Measurements from ENCODE around the gene GHR. TPM values are rescaled to one million over a fixed set of nuclear protein-coding genes. Genes with fewer than 3 reads are reported as not detected.
A peak's percentile ranks its signal among the peaks of the same experiment; 100 is the strongest.

Gene GHR
- total RNA-seq, 1 donor from 2014 or later: 2.4 TPM

DNA sequence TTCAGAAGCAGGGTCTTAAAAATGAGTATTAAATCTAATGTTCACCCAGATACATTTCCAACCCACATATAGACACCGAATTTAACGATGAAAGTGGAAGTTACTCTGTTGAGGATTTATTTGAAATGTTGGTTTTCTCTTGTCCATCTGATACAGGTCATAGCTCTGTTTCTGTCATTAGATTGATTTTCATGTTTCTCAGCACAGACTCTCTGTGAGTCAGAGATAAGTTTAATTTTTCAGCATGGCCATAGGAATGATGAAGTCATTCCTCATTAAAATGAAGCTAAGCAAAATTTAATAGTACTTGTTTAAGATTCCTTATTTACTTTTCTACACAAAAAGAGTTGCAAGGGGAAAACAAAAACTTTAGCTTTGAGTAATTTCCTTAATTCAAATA is 38.8 kb downstream of the GHR start:
- ATAC-seq: no peak

DNA sequence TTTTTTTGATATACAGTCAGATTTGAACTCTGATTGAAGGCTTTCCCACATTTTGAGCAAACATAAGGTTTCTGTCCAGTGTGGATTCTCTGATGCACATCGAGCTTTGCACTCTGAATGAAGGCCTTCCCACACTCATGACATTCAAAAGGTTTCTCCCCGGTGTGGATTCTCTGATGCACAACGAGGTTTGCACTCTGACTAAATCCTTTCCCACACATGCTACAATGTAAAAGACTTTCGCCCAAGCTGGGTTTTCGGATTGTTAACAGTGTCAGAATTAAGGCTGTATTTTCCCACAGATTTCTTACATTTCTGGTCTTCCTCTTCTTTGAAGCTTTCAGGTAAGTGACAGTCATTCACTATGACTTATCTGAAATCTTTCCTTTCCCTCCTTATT is 44.3 kb downstream of the GHR start:
- ATAC-seq: no peak

- peak; percentile 82 for ATAC-seq
These were observed 44.8 kb downstream of the GHR start for GRCh38 chr5:42467981-42468524.

- ATAC-seq: no peak
These were observed 60.4 kb downstream of the GHR start for GRCh38 chr5:42483472-42484154.

GRCh38 chr5:42487077-42487476 is 63.8 kb downstream of the GHR start:
- ATAC-seq: no peak

GRCh38 chr5:42487821-42488220 is 64.6 kb downstream of the GHR start:
- ATAC-seq: no peak

- ATAC-seq: no peak
These were observed 67.6 kb downstream of the GHR start for GRCh38 chr5:42490831-42491230.

DNA sequence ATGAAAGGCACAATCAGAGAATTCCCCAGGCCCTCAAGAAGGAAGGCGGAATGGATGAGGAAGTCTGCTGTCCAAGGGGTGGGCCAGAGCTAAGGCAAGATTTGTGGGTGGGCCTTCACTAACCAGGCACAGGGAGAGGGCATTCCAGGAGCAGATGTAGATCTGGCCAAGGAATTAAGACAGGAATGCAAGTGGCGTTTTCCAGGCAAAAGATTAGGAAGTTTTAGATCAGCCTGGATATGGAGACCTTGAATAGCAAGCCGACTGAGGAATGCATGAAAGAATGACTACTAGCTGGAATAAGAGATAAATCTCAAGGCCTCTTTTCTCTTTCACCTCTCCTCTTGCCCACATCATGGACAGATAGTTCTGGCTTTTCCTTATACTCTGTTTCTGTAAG is 68.5 kb downstream of the GHR start:
- ATAC-seq: no peak

GRCh38 chr5:42492974-42493373 is 69.7 kb downstream of the GHR start:
- no peak for ATAC-seq

DNA sequence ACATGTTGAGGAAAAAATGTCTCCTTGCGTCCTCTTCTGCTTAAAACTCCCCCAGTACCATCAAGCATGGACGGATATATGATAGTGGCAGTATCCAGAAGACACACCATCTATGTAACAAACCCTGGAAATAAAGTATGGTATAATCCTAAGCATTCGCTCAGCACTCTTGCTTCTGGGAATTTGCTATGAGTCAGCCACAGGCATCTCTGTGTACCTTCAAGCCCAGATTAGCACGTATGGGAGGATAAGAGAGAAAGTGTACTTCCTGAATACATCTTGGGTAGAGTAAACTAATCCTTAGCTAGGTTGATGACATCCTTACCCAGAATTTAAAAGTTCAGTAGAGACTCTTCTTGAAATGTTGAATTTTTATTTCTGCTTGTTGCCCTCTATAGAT is 71.2 kb downstream of the GHR start:
- ATAC-seq: peak; percentile 78

GRCh38 chr5:42495914-42496313 is 72.7 kb downstream of the GHR start:
- peak; percentile 78 for ATAC-seq

GRCh38 chr5:42496397-42497156 is 73.3 kb downstream of the GHR start:
- ATAC-seq: no peak

GRCh38 chr5:42498000-42498399 is 74.8 kb downstream of the GHR start:
- peak; percentile 58 for ATAC-seq

GRCh38 chr5:42499016-42499415 is 75.8 kb downstream of the GHR start:
- no peak for ATAC-seq

DNA sequence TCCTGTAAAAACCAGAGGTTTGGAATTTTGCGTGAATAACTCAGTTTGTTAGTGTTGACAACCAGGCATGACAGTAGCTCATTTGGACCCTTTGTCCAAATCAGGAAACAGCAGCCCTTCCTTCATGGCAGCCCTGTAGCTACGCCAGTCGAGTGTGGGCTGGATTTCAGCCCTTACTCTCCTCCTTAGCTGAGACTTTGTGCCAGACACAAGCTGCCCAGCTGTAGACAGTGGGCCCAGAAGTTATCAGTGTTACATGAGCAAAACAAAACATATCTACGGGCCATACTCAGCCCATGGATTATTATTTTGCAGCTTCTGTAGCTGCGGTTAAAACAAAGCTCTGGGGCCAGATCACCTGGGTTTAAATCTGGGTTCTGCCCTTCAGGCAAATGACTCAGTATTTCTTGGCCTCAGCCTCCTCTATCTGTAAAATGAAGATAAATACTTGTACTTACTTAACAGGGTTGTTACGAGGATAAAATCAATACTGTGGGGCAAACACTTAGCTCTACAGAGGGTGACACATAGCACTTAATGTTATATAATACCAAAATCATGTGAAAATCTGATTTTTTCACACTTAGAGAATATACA is 76.9 kb downstream of the GHR start:
- peak; percentile 21 for ATAC-seq

GRCh38 chr5:42502613-42503470 is 79.6 kb downstream of the GHR start:
- peak; percentile 59 for ATAC-seq

DNA sequence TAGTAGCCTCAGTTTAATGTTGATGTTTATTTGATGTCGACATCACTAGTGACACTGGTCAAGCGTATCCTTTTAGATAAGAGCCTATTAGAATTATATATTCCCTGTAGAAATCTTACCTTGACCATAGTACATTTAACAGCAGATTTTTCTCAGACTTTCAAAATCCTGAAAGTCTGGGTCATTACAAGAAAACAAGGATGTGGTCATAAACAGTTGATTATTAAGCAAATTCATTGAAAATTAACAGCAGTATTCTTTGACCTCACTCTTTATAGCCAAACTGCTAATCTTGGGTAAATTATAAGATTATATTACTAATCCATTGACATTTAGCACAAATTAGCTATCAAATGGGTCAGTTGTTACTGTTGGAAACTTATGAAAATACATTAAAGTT is 83.4 kb downstream of the GHR start:
- ATAC-seq: no peak

DNA sequence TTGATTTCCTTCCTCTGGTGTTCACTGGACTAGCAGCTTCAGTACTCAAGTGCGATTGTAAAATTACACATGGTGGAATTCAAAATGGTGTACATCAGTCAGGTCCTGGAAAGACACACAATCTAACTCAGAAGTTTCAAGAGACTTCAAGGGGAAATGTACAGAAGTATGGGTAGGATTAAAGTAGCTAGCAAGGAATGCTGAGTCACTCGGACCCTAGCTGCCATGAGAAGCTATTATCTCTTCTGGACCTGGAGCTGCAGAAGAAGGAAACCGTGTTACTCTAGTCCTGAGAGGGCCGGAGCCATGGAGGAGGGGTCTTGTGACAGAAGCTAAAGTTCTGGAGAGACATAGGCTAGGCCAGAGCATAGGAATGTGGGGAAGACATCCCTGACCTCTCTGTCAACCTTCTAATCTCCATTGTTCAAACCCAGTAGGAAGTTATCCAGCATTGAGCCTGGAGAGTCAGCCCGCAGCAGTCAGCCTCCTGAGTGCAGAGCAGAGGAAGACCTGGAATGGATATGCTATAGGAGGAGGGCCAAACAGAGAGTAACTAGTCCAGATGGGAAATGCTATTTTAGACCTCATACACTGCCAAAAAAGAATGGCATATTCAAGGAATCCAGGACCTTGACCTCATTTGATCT is 84.3 kb downstream of the GHR start:
- no peak for ATAC-seq

- ATAC-seq: no peak
These were observed 90.0 kb downstream of the GHR start for GRCh38 chr5:42513246-42513645.

- ATAC-seq: no peak
These were observed 91.5 kb downstream of the GHR start for GRCh38 chr5:42514754-42515153.

GRCh38 chr5:42515504-42515903 is 92.3 kb downstream of the GHR start:
- ATAC-seq: no peak

Measured in esophagus mucosa (tissue), 1 donor.